ENCODE data around the gene SLC24A1. TPM values are rescaled to one million over a fixed set of nuclear protein-coding genes. Genes with fewer than 3 reads are reported as not detected.

SLC24A1 gene
- total RNA-seq, 1 experiment from 2014 or later = 4.9 TPM

GRCh38 chr15:65650312-65651041, 28.7 kb downstream of the SLC24A1 start:
- ChIA-PET CTCF (no interaction called here), POLR2A (ENCODE audit: low non-redundant PET) (no interaction called here)
- H3K4me3 ChIP-seq (ENCODE audit: low read depth, low read length, poor library complexity, severe bottlenecking) = no peak overlapping the region
- no peaks in the 10 kb centered on the region for H3K36me3 ChIP-seq (ENCODE audit: insufficient read depth, low read length, poor library complexity, severe bottlenecking)
- no peak for DNase-seq (ENCODE audit: low spot score)
- intact Hi-C loops (cut with micrococcal nuclease; ENCODE audit: unreplicated experiment) = no loop called here
- no peaks in the 10 kb centered on the region for H3K4me1 ChIP-seq (ENCODE audit: insufficient read depth, low read length, poor library complexity, severe bottlenecking)
- no TSS peak for BruUV-seq (replicated peaks)
- H3K9me3 ChIP-seq (ENCODE audit: low read depth, low read length, poor library complexity, severe bottlenecking) = no peaks in the 10 kb centered on the region
- no peaks in the 10 kb centered on the region for H3K27me3 ChIP-seq (replicated peaks; ENCODE audit: insufficient read depth, low read depth, low read length, poor library complexity)
- no peak for TF ChIP-seq EZH2 (IDR thresholded peaks at IDR 0.05; ENCODE audit: borderline replicate concordance, low read depth, low read length, poor library complexity, severe bottlenecking)
- TF ChIP-seq CTCF (conservative IDR thresholded peaks at IDR 0.05; ENCODE audit: low read depth, low read length) = no peak
- no peak overlapping the region for H3K27ac ChIP-seq (ENCODE audit: low read depth, low read length, poor library complexity, severe bottlenecking)

- Histone ChIP-seq H3K27ac (ENCODE audit: low read depth, low read length, poor library complexity, severe bottlenecking) (no peak overlapping the region), H3K9me3 (ENCODE audit: low read depth, low read length, poor library complexity, severe bottlenecking) (no peaks in the 10 kb centered on the region), H3K4me3 (ENCODE audit: low read depth, low read length, poor library complexity, severe bottlenecking) (no peak overlapping the region), H3K27me3 (replicated peaks; ENCODE audit: insufficient read depth, low read depth, low read length, poor library complexity) (no peaks in the 10 kb centered on the region), H3K4me1 (ENCODE audit: insufficient read depth, low read length, poor library complexity, severe bottlenecking) (no peaks in the 10 kb centered on the region), H3K36me3 (ENCODE audit: insufficient read depth, low read length, poor library complexity, severe bottlenecking) (no peaks in the 10 kb centered on the region)
- BruUV-seq (replicated peaks) = no TSS peak
- no peak for DNase-seq (ENCODE audit: low spot score)
- POLR2A ChIA-PET (ENCODE audit: low non-redundant PET) = no interaction called here
- intact Hi-C loops (cut with micrococcal nuclease; ENCODE audit: unreplicated experiment) = no loop called here
- TF ChIP-seq CTCF (conservative IDR thresholded peaks at IDR 0.05; ENCODE audit: low read depth, low read length) (no peak), EZH2 (IDR thresholded peaks at IDR 0.05; ENCODE audit: borderline replicate concordance, low read depth, low read length, poor library complexity, severe bottlenecking) (no peak)
- CTCF ChIA-PET = no interaction called here
Measured at GRCh38 chr15:65651042-65651322, 29.2 kb downstream of the SLC24A1 start.

- DNase-seq (ENCODE audit: low spot score) = no peak
- H3K36me3 ChIP-seq (ENCODE audit: insufficient read depth, low read length, poor library complexity, severe bottlenecking) = no peaks in the 10 kb centered on the region
- no peak for TF ChIP-seq CTCF (conservative IDR thresholded peaks at IDR 0.05; ENCODE audit: low read depth, low read length)
- TF ChIP-seq EZH2 (IDR thresholded peaks at IDR 0.05; ENCODE audit: borderline replicate concordance, low read depth, low read length, poor library complexity, severe bottlenecking) = no peak
- no peaks in the 10 kb centered on the region for H3K27me3 ChIP-seq (replicated peaks; ENCODE audit: insufficient read depth, low read depth, low read length, poor library complexity)
- BruUV-seq (replicated peaks) = no TSS peak
- POLR2A ChIA-PET (ENCODE audit: low non-redundant PET) = no interaction called here
- CTCF ChIA-PET = no interaction called here
- no peaks in the 10 kb centered on the region for H3K9me3 ChIP-seq (ENCODE audit: low read depth, low read length, poor library complexity, severe bottlenecking)
- H3K4me3 ChIP-seq (ENCODE audit: low read depth, low read length, poor library complexity, severe bottlenecking) = no peak overlapping the region
- intact Hi-C loops (cut with micrococcal nuclease; ENCODE audit: unreplicated experiment) = no loop called here
- H3K27ac ChIP-seq (ENCODE audit: low read depth, low read length, poor library complexity, severe bottlenecking) = no peak overlapping the region
- no peaks in the 10 kb centered on the region for H3K4me1 ChIP-seq (ENCODE audit: insufficient read depth, low read length, poor library complexity, severe bottlenecking)
Measured at GRCh38 chr15:65651831-65652749, 30.4 kb downstream of the SLC24A1 start.

Measured in A673 (cell line).